ENCODE data around the gene TMEM72.

GRCh38 chr10:44881649-44882048, 29.5 kb upstream of the TMEM72 start:
- TF ChIP-seq EZH2 (IDR thresholded peaks at IDR 0.05): no peak
- no peak for TF ChIP-seq FOXP2 (optimal IDR thresholded peaks at IDR 0.05; ENCODE audit: control extremely low read depth, extremely low read length, insufficient read depth)
- TF ChIP-seq POLR2AphosphoS5 (IDR thresholded peaks at IDR 0.05; ENCODE audit: borderline replicate concordance, low read depth, low read length): no peak
